MCF 10A (cell line): Measurements from ENCODE around the gene FNIP2. TPM values are rescaled to one million over a fixed set of nuclear protein-coding genes. Genes with fewer than 3 reads are reported as not detected.

Experiments used
- BruUV-seq: library from RNA; stranded (reverse); fragments of 400-500 nt; replicated peaks from 2 replicates; lab custom pipeline; 2021; lab: Mats Ljungman, UMichigan
- CTCF ChIA-PET: fragments of 300-600 bp; sonication (Branson Sonifier 250); formaldehyde crosslinking; extraction: SDS; loops from one replicate; lab custom pipeline; 2021; ENCODE audit warnings: antibody characterized with exemption, inconsistent platforms; lab: Yijun Ruan, JAX
- POLR2A ChIA-PET: fragments of 300-600, 350-650 bp; sonication (Branson Sonifier 250); formaldehyde crosslinking; extraction: SDS; loops from one replicate; lab custom pipeline; 2020; ENCODE audit warnings: antibody characterized with exemption, inconsistent platforms; lab: Yijun Ruan, JAX
- DNase-seq: peaks from one replicate; pipeline ENCODE4 v3.0.0-alpha.2; 2018; ENCODE audit not compliant: unreplicated experiment
- H3K27ac Mint-ChIP-seq: one replicate; pipeline ENCODE4 v1.8.0; 2022; ENCODE audit warnings: mild to moderate bottlenecking, low read depth, mixed read lengths; ENCODE audit not compliant: unreplicated experiment
- H3K27me3 Mint-ChIP-seq: one replicate; pipeline ENCODE4 v1.8.0; 2022; ENCODE audit warnings: mixed read lengths; ENCODE audit not compliant: insufficient read depth, unreplicated experiment
- H3K36me3 Mint-ChIP-seq: one replicate; pipeline ENCODE4 v1.8.0; 2022; ENCODE audit warnings: mild to moderate bottlenecking, moderate library complexity, mixed read lengths; ENCODE audit not compliant: insufficient read depth, unreplicated experiment
- H3K4me1 Mint-ChIP-seq: one replicate; pipeline ENCODE4 v1.8.0; 2022; ENCODE audit warnings: mixed read lengths; ENCODE audit not compliant: insufficient read depth, unreplicated experiment
- H3K4me3 Mint-ChIP-seq: one replicate; pipeline ENCODE4 v1.8.0; 2022; ENCODE audit warnings: mild to moderate bottlenecking, moderate library complexity, mixed read lengths; ENCODE audit not compliant: unreplicated experiment
- H3K9me3 Mint-ChIP-seq: one replicate; pipeline ENCODE4 v1.8.0; 2022; ENCODE audit warnings: mixed read lengths; ENCODE audit not compliant: unreplicated experiment
- CTCF ChIP-seq: fragments of 200-600 bp; IDR thresholded peaks from one replicate; pipeline ENCODE4 v1.8.0; 2022; ENCODE audit warnings: antibody characterized with exemption, mild to moderate bottlenecking; ENCODE audit not compliant: unreplicated experiment
- intact Hi-C: fragments of 100-400 bp; cut with micrococcal nuclease; formaldehyde crosslinking; loops from 2 replicates; pipeline ENCODE4 v1.14.1; 2022
- total RNA-seq: library from RNA; stranded (reverse); gene quantifications from 2 replicates; pipeline ENCODE4 v1.2.3, GENCODE V29; 2022

FNIP2 gene
- total RNA-seq, 1 experiment from 2014 or later = 6.4 TPM

DNA sequence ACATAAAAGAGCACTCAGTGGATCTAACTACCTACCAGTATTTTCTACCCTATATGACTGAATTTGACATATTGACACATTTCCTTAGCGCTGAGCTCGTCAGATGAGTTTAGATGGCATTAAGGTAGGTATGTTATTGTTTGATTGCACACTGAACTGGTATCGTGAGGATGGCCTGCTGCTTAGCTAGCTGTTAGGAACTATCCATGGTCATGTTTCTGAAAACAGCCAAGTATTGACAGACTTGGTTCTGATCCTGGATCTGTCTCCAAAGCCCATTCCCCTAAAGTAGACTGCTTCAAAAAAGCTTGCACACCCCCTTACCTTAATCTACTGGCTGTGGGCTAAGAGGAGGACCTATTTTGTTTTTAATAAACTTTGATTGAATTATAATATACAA is 32.9 kb downstream of the FNIP2 start:
- peaks cover 12% of the 10 kb centered on the region for H3K4me1 Mint-ChIP-seq
- POLR2A ChIA-PET = no interaction called here
- CTCF ChIA-PET = interaction anchor here (1.1 kb wide), 1 partner anchor 16 kb away, joined by 4 read pairs; no protein-coding TSS in a partner anchor
- H3K4me3 Mint-ChIP-seq = no peak overlapping the region
- H3K27me3 Mint-ChIP-seq = no peaks in the 10 kb centered on the region
- intact Hi-C loops = no loop called here
- H3K27ac Mint-ChIP-seq = no peak overlapping the region
- no peak for TF ChIP-seq CTCF
- no TSS peak for BruUV-seq
- no peak for DNase-seq
- no peaks in the 10 kb centered on the region for H3K9me3 Mint-ChIP-seq
- no peaks in the 10 kb centered on the region for H3K36me3 Mint-ChIP-seq

DNA sequence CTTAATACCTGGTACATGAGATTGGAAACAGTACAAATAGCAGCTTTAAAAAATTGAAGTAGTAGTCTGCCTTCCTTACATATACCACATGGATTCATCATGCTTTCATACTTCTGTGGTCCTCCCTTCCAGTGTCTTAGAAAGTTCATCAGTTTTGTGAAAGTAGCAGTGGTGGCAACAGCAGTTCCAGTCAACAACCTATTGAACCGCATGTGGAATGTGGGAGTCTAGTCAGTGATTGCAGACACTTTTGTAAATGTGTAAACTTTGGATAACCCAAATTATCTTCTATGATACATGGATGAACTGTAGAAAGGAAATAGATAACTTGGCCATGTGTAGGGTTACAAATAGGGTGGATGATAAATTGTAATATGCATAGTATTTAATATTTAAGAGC is 34.1 kb downstream of the FNIP2 start:
- intact Hi-C loops = no loop called here
- H3K4me3 Mint-ChIP-seq = no peak overlapping the region
- peaks cover 7% of the 10 kb centered on the region for H3K4me1 Mint-ChIP-seq
- DNase-seq = no peak
- no TSS peak for BruUV-seq
- no peaks in the 10 kb centered on the region for H3K36me3 Mint-ChIP-seq
- TF ChIP-seq CTCF = no peak
- H3K27me3 Mint-ChIP-seq = no peaks in the 10 kb centered on the region
- CTCF ChIA-PET = no interaction called here
- no peak overlapping the region for H3K27ac Mint-ChIP-seq
- POLR2A ChIA-PET = interaction anchor here (1.5 kb wide), 1 partner anchor 20 kb away, joined by 4 read pairs; no protein-coding TSS in a partner anchor
- H3K9me3 Mint-ChIP-seq = no peaks in the 10 kb centered on the region

GRCh38 chr4:158805635-158806471 is 37.0 kb downstream of the FNIP2 start:
- intact Hi-C loops = no loop called here
- DNase-seq = no peak
- Mint-ChIP-seq H3K27ac (no peak overlapping the region), H3K9me3 (no peaks in the 10 kb centered on the region), H3K4me3 (no peak overlapping the region), H3K36me3 (no peaks in the 10 kb centered on the region), H3K4me1 (peaks cover 18% of the 10 kb centered on the region), H3K27me3 (no peaks in the 10 kb centered on the region)
- POLR2A ChIA-PET = interaction anchor here (0.6 to 2.3 kb wide), 6 partner anchors 9 to 573 kb away, joined by 3 to 12 read pairs (median 4); partner anchors contain the start of genes FNIP2 and PPID
- CTCF ChIA-PET = interaction anchor here (0.5 to 2.0 kb wide), 10 partner anchors 10 to 648 kb away, joined by 3 to 6 read pairs (median 3); no protein-coding TSS in a partner anchor
- TF ChIP-seq CTCF = no peak
- no TSS peak for BruUV-seq

GRCh38 chr4:158807691-158808090 is 38.9 kb downstream of the FNIP2 start:
- ChIA-PET CTCF (no interaction called here), POLR2A (interaction anchor here (0.7 kb wide), 1 partner anchor 32 kb away, joined by 4 read pairs; no protein-coding TSS in a partner anchor)
- H3K9me3 Mint-ChIP-seq = no peaks in the 10 kb centered on the region
- H3K27ac Mint-ChIP-seq = no peak overlapping the region
- DNase-seq = no peak
- BruUV-seq = no TSS peak
- no peak overlapping the region for H3K4me3 Mint-ChIP-seq
- H3K27me3 Mint-ChIP-seq = no peaks in the 10 kb centered on the region
- no peaks in the 10 kb centered on the region for H3K36me3 Mint-ChIP-seq
- peaks cover 19% of the 10 kb centered on the region for H3K4me1 Mint-ChIP-seq
- TF ChIP-seq CTCF = no peak
- intact Hi-C loops = no loop called here
